Adrenal gland (tissue), 12 donors: ENCODE results near the gene PDE3A. TPM values are rescaled to one million over a fixed set of nuclear protein-coding genes. Genes with fewer than 3 reads are reported as not detected.

ENCODE experiments used
- DNase-seq, 7 donors: peaks; one replicate each; pipeline ENCODE4 v3.0.0-alpha.2; 2019 to 2020
- H3K27ac ChIP-seq, 5 donors: fragments of 200-600 bp; sonication (generic) in 4 of 5; 1 replicate in 3 of 5; 2 replicates in 2 of 5; pipeline versions ENCODE4 v1.5.1 to v1.8.0; 2016 to 2020; ENCODE audit warnings: mild to moderate bottlenecking in 1 of 5
- H3K27me3 ChIP-seq: fragments of 200-600 bp; 2 replicates; pipeline ENCODE4 v1.8.0; 2021
- H3K36me3 ChIP-seq, 2 donors: fragments of 200-600 bp; replicated peaks in 1 of 2; 1 replicate in 1 of 2; 2 replicates in 1 of 2; pipeline versions ENCODE4 v1.5.1 to v1.8.0; 2018 to 2022
- H3K4me1 ChIP-seq, 2 donors: fragments of 200-600 bp; replicated peaks in 1 of 2; 1 replicate in 1 of 2; 2 replicates in 1 of 2; pipeline versions ENCODE4 v1.5.1 to v1.8.0; 2018 to 2021
- H3K4me3 ChIP-seq, 4 donors: fragments of 200-600 bp; sonication (generic) in 3 of 4; one replicate each; pipeline ENCODE4 v1.5.1; 2016 to 2018
- H3K9me3 ChIP-seq, 3 donors: fragments of 200-600 bp; sonication (generic) in 1 of 3; replicated peaks in 1 of 3; 1 replicate in 2 of 3; 2 replicates in 1 of 3; pipeline versions ENCODE4 v1.5.1 to v1.8.0; 2016 to 2021
- CTCF ChIP-seq, 6 experiments: fragments of 450-650 bp in 4 of 6; fragments of 200-600 bp in 2 of 6; sonication (generic) in 1 of 6; IDR thresholded peaks; 1 replicate in 5 of 6; 2 replicates in 1 of 6; pipeline versions ENCODE4 v1.5.1 to v1.8.0; 2016 to 2021; ENCODE audit warnings: antibody characterized with exemption in 6 of 6, mild to moderate bottlenecking in 2 of 6, moderate library complexity in 1 of 6
- POLR2A ChIP-seq, 2 donors: fragments of 450-650 bp; IDR thresholded peaks; one replicate each; pipeline ENCODE4 v1.6.1; 2017; ENCODE audit warnings: antibody characterized with exemption in 2 of 2, mild to moderate bottlenecking in 2 of 2, moderate library complexity in 1 of 2
- WGBS, 4 donors: extraction: QIAGEN DNeasy Blood & Tissue Kit in 2 of 4; methylation state at CpG; one replicate each; pipeline versions ENCODE4 v1.1.5 to v1.1.7; 2013 to 2017; 5-methylcytosine and 5-hydroxymethylcytosine counted together
- intact Hi-C, 2 donors: fragments of 100-400 bp; cut with DNase I; formaldehyde crosslinking; loops; one replicate each; pipeline versions ENCODE4 v1.14.1 to v1.15.0; 2022 to 2023
- polyA plus RNA-seq, 3 donors: library from polyadenylated mRNA; stranded (reverse); fragments of 200-250 nt in 2 of 3; fragments of 350-450 nt in 1 of 3; fragmentation: Illumina TruSeq in 1 of 3; extraction: RNeasy Lipid Tissue Mini Kit (QIAGEN cat#74804) in 1 of 3; gene quantifications; one replicate each; pipeline ENCODE4 v1.2.3, GENCODE V29; 2013 to 2014
- total RNA-seq, 9 donors: library from RNA; depleted of rRNA in 4 of 9; stranded (reverse); fragments of >200 nt in 4 of 9; fragments of 120-200 nt in 1 of 9; fragmentation: NEBNext Ultra II Directional in 1 of 9; extraction: Animal tissue kit (Norgen Biotek cat#: 25700) in 1 of 9; gene quantifications; one replicate each; pipeline versions ENCODE4 v1.1.0 to v1.2.4, GENCODE V29; 2013 to 2023
- donor health status: healthy with polysubstance abuse.
- donor health status: Bipolar disorder and iron deficiency.
- donor health status: DM: yes; HTN: yes; CAD: no.
- donor health status: DM: no; HTN: no; CAD: no.
- donor health status: DM: no; HTN: no; CAD: no.
- donor health status: DM: yes; HTN: yes; CAD: no.

PDE3A gene
- total and polyA plus RNA-seq, 12 donors, result 0.61 to 4.6 (median 1.4) TPM

- TF ChIP-seq POLR2A (IDR thresholded peaks at IDR 0.05), result no peak
- no peak for TF ChIP-seq CTCF (IDR thresholded peaks at IDR 0.05)
- intact Hi-C loops, result no loop called here
- DNase-seq, result no peak
- Histone ChIP-seq H3K9me3 (no peaks in the 10 kb centered on the region), H3K4me1 (no peaks in the 10 kb centered on the region), H3K27ac (no peak overlapping the region), H3K36me3 (no peaks in the 10 kb centered on the region), H3K27me3 (no peaks in the 10 kb centered on the region), H3K4me3 (no peak overlapping the region)
- WGBS, 4 donors, result 71 to 80% (median 79%) methylated on average over 5 of the region's 5 CpGs
These were observed 107.2 kb downstream of the PDE3A start for GRCh38 chr12:20475542-20475941.

GRCh38 chr12:20476551-20476950 is 108.2 kb downstream of the PDE3A start:
- no peak overlapping the region for H3K4me3 ChIP-seq
- no peak for DNase-seq
- no peak overlapping the region for H3K27ac ChIP-seq
- no peaks in the 10 kb centered on the region for H3K27me3 ChIP-seq
- intact Hi-C loops, result no loop called here
- H3K4me1 ChIP-seq, result no peaks in the 10 kb centered on the region
- WGBS, 4 donors, result 73 to 88% (median 81%) methylated on average over 2 of the region's 2 CpGs
- H3K9me3 ChIP-seq, result no peaks in the 10 kb centered on the region
- H3K36me3 ChIP-seq, result no peaks in the 10 kb centered on the region
- TF ChIP-seq CTCF (IDR thresholded peaks at IDR 0.05) (no peak), POLR2A (IDR thresholded peaks at IDR 0.05) (no peak)

DNA sequence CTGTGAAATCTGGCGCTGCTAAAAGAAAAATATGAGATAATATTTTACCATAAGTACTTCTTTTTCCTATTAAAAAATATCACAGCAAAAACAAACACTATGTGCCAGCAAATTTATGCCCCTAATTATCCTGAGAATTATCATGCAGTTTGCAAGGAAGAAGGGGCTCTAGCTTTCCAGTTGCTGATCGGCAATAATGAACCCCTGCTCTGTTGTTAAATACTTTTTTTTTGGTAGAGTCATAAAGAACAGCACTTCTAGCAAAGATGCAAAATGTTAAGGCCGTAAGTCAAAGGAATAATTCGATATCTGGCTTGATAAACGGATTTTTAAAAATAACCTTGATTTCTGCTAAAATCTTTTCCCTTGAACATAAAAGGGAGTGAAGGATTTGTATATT is 108.9 kb downstream of the PDE3A start:
- WGBS, 4 donors, result 40 to 49% (median 44%) methylated on average over 5 of the region's 5 CpGs
- no peaks in the 10 kb centered on the region for H3K27me3 ChIP-seq
- intact Hi-C loops, result no loop called here
- DNase-seq, result no peak
- H3K4me3 ChIP-seq, result no peak overlapping the region
- H3K4me1 ChIP-seq, result no peaks in the 10 kb centered on the region
- H3K27ac ChIP-seq, result no peak overlapping the region
- H3K9me3 ChIP-seq, result no peaks in the 10 kb centered on the region
- TF ChIP-seq POLR2A (IDR thresholded peaks at IDR 0.05), result no peak
- TF ChIP-seq CTCF (IDR thresholded peaks at IDR 0.05), result no peak
- no peaks in the 10 kb centered on the region for H3K36me3 ChIP-seq

- Histone ChIP-seq H3K36me3 (no peaks in the 10 kb centered on the region), H3K4me1 (no peaks in the 10 kb centered on the region), H3K4me3 (no peak overlapping the region), H3K27me3 (no peaks in the 10 kb centered on the region), H3K9me3 (no peaks in the 10 kb centered on the region), H3K27ac (no peak overlapping the region)
- intact Hi-C loops, result no loop called here
- no peak for DNase-seq
- TF ChIP-seq CTCF (IDR thresholded peaks at IDR 0.05) (no peak), POLR2A (IDR thresholded peaks at IDR 0.05) (no peak)
- 45 to 60% (median 56%) methylated on average over 4 of the region's 4 CpGs for WGBS, 4 donors
These were observed 109.3 kb downstream of the PDE3A start for GRCh38 chr12:20477672-20478071.
